BE2C (cell line): Measurements from ENCODE around the gene EXOC4.

Source experiments
- DNase-seq: peaks from one replicate; pipeline ENCODE4 v3.0.0-alpha.2; 2020
- H3K27me3 ChIP-seq: fragments of 250-450 bp; sonication (Bioruptor Pico); 2 replicates; pipeline ENCODE4 v1.5.1; 2020; ENCODE audit warnings: mild to moderate bottlenecking
- H3K36me3 ChIP-seq: fragments of 250-450 bp; sonication (Bioruptor Pico); 2 replicates; pipeline ENCODE4 v1.5.1; 2020; ENCODE audit warnings: mild to moderate bottlenecking
- H3K4me1 ChIP-seq: fragments of 250-450 bp; sonication (Bioruptor Pico); 2 replicates; pipeline ENCODE4 v1.5.1; 2020
- H3K4me3 ChIP-seq: 2 replicates; pipeline ENCODE4 v1.5.1; 2011; ENCODE audit warnings: low read depth, low read length
- H3K9me3 ChIP-seq: fragments of 250-450 bp; sonication (Bioruptor Pico); 2 replicates; pipeline ENCODE4 v1.5.1; 2020
- TF ChIP-seq, protein P1 (sequence below): IDR thresholded peaks from 2 replicates; pipeline ENCODE4 v1.5.1; 2012; ENCODE audit warnings: mild to moderate bottlenecking, low read depth, low read length

Gene EXOC4

DNA sequence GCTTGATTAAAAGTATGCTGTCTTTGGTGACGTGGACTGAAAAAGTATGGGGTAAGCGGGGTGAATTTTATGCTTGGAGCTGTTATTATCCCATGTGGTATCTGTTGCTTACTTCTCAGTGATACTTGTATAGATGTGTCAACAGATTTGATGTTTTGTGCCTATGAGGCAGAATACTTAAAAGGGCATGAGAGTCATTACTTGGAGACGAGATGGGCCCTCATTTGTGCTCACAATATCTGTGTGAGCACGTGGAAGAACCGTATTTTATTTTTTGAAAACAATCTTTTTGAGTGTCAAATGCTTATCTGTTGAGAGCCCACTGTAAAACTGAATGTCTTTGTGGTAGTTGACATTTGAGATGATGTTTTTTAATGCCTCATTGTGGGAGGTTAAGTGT, 281.9 kb downstream of the EXOC4 start:
- no peak overlapping the region for H3K4me3 ChIP-seq
- peaks cover 4% of the 10 kb centered on the region; the same call in 1 of the 2 replicates for H3K4me1 ChIP-seq
- no peaks in the 10 kb centered on the region for H3K27me3 ChIP-seq
- TF ChIP-seq, protein P1, sequence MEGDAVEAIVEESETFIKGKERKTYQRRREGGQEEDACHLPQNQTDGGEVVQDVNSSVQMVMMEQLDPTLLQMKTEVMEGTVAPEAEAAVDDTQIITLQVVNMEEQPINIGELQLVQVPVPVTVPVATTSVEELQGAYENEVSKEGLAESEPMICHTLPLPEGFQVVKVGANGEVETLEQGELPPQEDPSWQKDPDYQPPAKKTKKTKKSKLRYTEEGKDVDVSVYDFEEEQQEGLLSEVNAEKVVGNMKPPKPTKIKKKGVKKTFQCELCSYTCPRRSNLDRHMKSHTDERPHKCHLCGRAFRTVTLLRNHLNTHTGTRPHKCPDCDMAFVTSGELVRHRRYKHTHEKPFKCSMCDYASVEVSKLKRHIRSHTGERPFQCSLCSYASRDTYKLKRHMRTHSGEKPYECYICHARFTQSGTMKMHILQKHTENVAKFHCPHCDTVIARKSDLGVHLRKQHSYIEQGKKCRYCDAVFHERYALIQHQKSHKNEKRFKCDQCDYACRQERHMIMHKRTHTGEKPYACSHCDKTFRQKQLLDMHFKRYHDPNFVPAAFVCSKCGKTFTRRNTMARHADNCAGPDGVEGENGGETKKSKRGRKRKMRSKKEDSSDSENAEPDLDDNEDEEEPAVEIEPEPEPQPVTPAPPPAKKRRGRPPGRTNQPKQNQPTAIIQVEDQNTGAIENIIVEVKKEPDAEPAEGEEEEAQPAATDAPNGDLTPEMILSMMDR, result no peak
- no peaks in the 10 kb centered on the region for H3K36me3 ChIP-seq
- no peak for DNase-seq
- no peaks in the 10 kb centered on the region for H3K9me3 ChIP-seq

DNA sequence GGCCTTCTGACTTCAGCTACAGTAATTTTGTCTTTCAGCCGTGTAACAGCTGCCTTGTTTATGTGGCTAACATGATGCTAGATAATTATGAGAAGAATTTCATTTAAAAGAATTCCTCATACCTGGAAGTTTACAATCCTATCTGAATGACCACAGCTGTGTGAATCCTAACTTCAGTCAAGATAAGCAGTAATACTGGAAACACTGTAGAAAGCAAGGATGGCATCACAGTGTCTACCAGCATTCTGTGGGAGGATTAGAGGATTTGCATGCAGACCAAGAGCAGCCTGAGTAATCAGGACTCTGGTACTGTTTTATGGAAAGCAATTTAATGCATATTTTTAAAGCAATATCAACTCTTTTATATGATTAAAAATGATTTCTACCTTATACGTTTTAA, 282.4 kb downstream of the EXOC4 start:
- Histone ChIP-seq H3K36me3 (no peaks in the 10 kb centered on the region), H3K4me3 (no peak overlapping the region), H3K9me3 (no peaks in the 10 kb centered on the region), H3K27me3 (no peaks in the 10 kb centered on the region), H3K4me1 (peaks cover 4% of the 10 kb centered on the region; the same call in 1 of the 2 replicates)
- no peak for DNase-seq
- TF ChIP-seq, protein P1, result no peak

DNA sequence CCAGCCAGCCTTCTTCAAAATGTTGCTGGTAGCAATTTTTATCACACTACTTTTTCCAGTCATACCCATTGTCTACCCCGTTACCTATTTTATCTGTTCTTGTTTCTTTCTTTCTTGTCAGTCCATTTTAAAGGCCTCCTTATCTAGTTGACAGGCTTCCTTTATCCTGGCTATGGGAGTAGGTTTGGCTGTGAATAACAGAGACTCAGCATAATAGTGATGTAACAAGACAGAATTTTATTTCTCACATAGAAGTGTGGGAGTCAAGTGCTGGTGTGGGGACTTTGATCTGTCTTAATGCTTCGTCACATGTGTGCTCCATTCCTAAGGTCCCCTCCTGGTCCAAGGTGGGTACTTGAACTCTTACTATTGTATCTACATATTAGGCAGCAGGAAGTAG, 283.6 kb downstream of the EXOC4 start:
- H3K36me3 ChIP-seq, result no peaks in the 10 kb centered on the region
- no peaks in the 10 kb centered on the region for H3K27me3 ChIP-seq
- H3K4me3 ChIP-seq, result no peak overlapping the region
- TF ChIP-seq, protein P1, result no peak
- H3K4me1 ChIP-seq, result no peaks in the 10 kb centered on the region; the same call in 1 of the 2 replicates
- H3K9me3 ChIP-seq, result no peaks in the 10 kb centered on the region
- DNase-seq, result no peak

DNA sequence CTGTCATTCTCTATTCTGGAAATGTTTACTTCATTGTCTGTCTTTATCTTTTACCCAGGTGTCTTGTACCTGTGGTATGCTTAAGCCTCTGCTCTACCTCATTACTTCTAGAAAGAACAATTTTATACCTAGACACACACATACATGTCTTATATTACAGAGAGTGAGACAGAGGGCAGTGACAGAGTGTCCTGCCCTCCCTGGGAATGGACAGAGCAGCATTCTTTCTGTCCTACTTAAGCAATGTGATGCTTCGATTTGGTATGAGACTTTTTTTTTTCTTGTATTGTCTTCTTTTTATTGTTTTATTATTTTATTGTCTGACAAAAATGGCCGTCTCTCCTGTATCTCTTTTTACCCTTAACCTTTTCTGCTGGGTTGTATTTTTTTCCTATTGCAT, 286.1 kb downstream of the EXOC4 start:
- H3K36me3 ChIP-seq, result no peaks in the 10 kb centered on the region
- no peak overlapping the region for H3K4me3 ChIP-seq
- no peaks in the 10 kb centered on the region for H3K27me3 ChIP-seq
- peaks cover 11% of the 10 kb centered on the region for H3K4me1 ChIP-seq
- no peaks in the 10 kb centered on the region for H3K9me3 ChIP-seq
- no peak for DNase-seq
- TF ChIP-seq, protein P1, result no peak

DNA sequence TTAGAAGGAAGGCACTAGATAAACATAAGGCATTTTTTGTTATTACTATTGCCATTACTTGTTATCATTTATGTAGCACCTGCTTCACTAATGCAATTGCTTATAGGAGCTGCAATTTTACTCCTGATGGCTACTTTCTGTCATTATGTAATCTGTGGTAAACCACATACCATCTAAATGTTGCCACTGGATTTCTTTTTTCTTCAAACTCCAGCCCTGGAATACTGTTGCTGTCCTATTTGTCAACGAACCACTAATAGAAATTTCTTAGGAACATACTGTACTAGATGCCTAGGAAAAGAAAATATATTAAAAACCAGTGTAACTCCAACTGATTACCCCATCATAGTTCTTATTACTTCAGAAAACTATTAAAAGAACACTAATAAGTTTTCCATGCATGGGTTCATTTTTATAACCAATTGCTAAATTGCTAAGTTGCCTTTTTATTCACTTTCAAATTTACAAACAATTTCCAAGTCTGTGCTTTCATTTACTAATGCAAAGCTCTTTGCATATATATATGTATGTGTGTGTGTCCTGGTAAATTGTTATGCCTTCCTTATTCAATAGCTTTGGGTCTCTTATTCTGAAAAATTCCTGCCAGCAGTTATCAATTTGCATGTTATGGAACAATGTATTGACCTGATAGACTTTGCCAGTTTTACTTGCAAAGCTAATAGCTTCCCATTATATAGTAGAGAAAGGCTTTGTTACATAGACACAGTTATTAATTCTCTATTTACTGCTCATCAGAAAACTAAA, 287.4 kb downstream of the EXOC4 start:
- DNase-seq, result no peak
- Histone ChIP-seq H3K4me3 (no peak overlapping the region), H3K4me1 (peaks cover 14% of the 10 kb centered on the region), H3K9me3 (no peaks in the 10 kb centered on the region), H3K36me3 (no peaks in the 10 kb centered on the region), H3K27me3 (no peaks in the 10 kb centered on the region)
- TF ChIP-seq, protein P1, result no peak

DNA sequence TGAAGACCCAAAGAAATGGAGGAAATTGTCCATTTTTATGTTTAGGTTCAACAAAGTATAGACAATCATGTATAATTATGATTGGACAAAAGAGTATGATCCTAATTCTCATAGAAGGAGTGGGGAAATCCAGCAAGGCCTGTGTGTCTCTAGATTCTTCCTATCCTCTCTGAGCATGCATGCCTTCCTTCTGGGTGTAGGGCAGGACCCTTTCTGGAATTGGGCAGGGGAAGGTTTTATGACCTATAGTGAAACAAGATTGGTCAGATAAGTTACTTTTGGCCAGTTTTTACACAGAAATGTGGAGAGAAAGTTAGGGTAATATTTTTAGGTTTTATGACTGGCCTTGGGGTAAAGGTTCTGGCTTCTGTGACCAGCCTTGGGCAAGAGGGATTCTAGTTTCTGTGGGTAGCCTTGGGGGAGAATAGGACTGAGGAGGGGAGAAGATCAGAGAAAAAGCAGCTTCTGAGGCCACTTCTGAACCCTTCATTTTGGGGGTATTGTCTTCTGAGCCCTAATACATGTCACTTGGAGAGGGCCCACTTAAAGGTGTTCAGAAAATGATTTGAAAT, 289.4 kb downstream of the EXOC4 start:
- Histone ChIP-seq H3K4me3 (no peak overlapping the region), H3K36me3 (no peaks in the 10 kb centered on the region), H3K4me1 (peaks cover 16% of the 10 kb centered on the region), H3K27me3 (no peaks in the 10 kb centered on the region), H3K9me3 (no peaks in the 10 kb centered on the region)
- TF ChIP-seq, protein P1, result no peak
- DNase-seq, result no peak
